GM10248 (cell line): ENCODE data around the gene NSMF.

Source experiments
- CTCF ChIA-PET: fragments of 300-600 bp; sonication (Branson Sonifier 250); formaldehyde crosslinking; extraction: SDS; loops from one replicate; lab custom pipeline; 2021; ENCODE audit warnings: antibody characterized with exemption; lab: Yijun Ruan, JAX
- POLR2A ChIA-PET: fragments of 350-650 bp; sonication (Branson Sonifier 250); formaldehyde crosslinking; extraction: SDS; loops from one replicate; lab custom pipeline; 2020; ENCODE audit warnings: antibody characterized with exemption; lab: Yijun Ruan, JAX
- DNase-seq: peaks from one replicate; pipeline ENCODE4 v3.0.0; 2012; ENCODE audit errors: extremely low spot score
- TF ChIP-seq, protein P1 (sequence below): IDR thresholded peaks from 2 replicates; pipeline ENCODE4 v1.5.1; 2012; ENCODE audit warnings: mild to moderate bottlenecking, low read depth; ENCODE audit errors: extremely low read depth, missing control alignments, control extremely low read depth

The NSMF gene

DNA sequence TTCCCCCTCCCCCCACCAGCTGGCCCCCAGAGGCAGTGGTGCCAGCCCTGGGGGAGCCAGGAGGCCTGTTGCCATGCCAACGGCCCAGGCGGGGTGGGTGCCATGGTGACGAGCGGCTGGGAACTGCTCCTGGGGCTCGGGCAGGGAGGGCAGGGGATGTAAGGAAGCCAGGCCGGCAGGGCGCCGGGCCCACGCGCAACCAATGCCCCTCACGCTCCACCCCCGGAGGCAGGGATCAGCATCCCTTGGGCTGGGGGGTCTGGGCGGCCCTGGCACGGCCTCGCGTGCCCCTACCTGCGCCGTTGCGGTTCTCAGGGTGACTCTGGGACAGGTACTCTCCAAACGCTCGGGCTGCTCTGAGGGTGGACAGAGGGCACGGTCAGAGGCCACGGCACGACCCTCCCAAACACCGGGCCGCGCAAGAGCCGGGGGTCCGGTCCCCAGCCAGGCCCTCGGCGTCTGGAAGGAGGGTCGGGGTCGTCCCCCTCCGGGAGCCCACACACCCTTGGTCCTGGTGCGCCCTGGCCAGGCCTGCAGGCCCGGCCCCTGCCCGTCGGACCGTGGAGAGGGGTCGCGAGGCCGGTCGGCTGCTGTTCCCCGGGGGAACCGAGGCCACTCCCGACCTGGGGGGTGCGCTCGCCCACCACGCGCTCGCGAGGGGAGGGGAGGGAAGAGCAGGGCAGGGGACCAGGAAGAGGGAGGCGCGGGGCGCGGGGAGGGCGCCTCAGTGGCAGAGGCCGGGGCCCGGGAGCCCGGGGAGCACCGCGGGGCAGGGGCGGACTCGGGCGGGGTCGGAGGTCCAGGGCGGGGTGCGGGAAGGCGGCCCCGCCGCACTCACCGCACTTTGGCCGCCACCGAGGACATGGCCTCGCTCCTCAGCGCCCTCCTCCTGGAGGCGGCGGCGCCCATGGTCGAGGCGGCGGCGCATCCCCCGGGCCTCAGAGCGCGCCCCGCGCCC, 661 bp downstream of the NSMF start:
- TF ChIP-seq, protein P1, sequence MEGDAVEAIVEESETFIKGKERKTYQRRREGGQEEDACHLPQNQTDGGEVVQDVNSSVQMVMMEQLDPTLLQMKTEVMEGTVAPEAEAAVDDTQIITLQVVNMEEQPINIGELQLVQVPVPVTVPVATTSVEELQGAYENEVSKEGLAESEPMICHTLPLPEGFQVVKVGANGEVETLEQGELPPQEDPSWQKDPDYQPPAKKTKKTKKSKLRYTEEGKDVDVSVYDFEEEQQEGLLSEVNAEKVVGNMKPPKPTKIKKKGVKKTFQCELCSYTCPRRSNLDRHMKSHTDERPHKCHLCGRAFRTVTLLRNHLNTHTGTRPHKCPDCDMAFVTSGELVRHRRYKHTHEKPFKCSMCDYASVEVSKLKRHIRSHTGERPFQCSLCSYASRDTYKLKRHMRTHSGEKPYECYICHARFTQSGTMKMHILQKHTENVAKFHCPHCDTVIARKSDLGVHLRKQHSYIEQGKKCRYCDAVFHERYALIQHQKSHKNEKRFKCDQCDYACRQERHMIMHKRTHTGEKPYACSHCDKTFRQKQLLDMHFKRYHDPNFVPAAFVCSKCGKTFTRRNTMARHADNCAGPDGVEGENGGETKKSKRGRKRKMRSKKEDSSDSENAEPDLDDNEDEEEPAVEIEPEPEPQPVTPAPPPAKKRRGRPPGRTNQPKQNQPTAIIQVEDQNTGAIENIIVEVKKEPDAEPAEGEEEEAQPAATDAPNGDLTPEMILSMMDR, result no peak
- POLR2A ChIA-PET, result interaction anchor here (1.0 kb wide), 1 partner anchor 156 kb away, joined by 6 read pairs; the partner anchor contains the start of gene NRARP
- no peak for DNase-seq
- CTCF ChIA-PET, result interaction anchor here (1.0 to 1.3 kb wide), 3 partner anchors 13 to 51 kb away, joined by 3 to 7 read pairs (median 6); partner anchors contain the start of genes EXD3 and NOXA1

DNA sequence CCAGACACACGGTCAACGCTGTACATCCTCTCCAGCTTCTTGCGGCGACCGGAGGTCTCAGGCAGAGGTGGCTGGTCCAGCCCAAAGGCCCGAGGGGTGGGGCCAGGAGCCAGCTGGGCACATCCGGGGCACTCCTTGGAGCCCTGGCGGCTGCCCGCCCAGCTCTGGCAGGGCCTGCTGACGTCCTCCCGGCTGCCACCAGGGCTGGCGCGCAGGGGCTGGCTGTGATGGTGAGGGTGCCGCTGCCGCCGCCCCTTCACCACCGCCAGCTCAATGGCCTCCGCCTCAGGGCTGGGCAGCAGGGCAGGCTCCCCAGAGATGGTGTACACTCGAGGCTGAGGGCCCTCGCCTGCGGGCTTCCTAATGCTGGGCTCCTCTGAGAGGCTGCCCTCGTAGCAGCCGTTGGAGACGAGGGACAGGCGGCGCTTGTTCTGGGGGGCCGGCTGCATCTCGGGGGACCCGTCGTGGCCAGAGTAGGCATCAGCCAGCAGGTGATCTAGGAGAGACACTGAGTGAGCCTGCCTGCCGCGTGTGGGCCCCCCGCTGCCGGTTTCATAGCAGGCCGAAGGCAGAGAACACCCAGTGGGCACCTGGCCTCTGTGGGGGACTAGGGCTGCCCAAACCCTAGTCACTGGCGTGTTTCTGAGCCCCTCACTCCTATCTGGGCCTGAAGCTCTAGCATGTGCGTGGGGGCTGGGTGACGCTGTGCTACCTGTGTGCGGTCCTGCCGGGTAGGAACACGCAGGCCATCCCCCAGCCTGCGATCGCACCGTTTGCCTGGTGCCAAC, 1.5 kb downstream of the NSMF start:
- TF ChIP-seq, protein P1, result no peak
- POLR2A ChIA-PET, result no interaction called here
- CTCF ChIA-PET, result interaction anchor here (0.8 to 1.6 kb wide), 5 partner anchors 11 to 171 kb away, joined by 3 to 5 read pairs (median 3); no protein-coding TSS in a partner anchor
- DNase-seq, result no peak

DNA sequence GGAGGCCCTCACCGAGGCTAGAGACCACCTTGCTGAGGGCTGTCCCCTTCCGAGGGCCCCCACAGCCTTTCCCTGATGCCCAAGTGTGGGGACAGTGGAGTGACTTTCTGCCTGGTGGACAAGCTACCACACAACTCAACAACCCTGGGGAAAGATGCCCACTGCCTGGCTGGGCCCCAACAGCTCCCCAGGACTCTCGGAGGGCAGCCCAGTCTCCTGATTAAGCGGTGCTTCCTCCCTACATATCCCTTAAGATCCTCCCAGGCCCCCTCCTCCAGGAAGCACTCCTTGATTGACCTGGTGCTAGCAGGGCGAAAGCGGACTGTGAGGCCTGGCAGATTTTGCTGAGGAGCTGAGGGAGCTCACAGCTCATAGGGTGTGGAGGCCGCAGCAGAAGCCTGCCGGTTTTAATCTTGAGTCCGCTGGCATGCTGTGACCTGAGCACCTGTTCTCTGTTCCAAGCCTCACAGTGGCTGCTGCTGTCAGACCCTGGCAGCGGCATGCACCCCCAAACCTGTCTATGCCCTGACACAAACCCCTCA, 2.2 kb downstream of the NSMF start:
- CTCF ChIA-PET, result interaction anchor here (0.8 to 1.6 kb wide), 5 partner anchors 11 to 170 kb away, joined by 3 to 5 read pairs (median 3); no protein-coding TSS in a partner anchor
- TF ChIP-seq, protein P1, result no peak
- no peak for DNase-seq
- POLR2A ChIA-PET, result no interaction called here

DNA sequence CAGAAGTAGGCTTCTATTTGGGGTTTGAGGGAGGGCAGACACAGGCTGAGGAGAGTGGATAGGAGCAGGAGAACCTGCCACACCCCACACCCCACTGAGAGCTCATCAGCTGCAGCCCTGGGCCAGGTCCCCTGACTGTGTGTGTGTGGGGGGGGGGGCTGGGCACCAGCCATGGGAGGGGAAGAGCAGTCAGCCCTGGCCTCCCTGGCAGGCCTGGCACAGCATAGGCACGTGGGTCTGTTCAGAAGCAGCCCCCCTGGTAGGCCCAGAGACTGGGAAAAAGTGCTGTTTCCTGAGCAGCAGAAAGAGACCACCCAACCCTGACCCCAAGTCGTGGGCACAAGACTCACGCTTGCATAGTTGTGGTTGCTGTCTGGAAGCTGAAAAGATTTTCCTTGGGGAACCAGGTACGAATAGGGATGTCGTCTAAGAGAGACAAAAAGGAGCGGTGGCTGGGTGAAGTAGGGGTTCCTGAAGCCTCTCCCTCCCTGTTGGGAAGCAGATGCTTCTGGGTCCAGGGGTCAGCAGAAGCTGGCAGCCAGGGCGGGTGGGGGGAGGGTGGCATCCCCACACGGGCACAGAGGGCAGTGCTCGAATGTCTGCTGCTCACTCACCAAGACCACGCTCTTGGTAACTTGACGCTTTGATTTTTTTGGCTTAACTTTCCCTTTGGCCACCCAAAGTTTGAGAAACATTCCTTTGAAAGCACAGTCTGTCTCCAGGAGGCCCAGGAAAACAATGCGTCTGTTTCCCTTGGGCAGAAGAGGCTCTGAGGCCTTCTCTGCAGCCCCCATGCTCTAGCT, 2.9 kb downstream of the NSMF start:
- POLR2A ChIA-PET, result interaction anchor here (0.6 kb wide), 1 partner anchor 15 kb away, joined by 3 read pairs; no protein-coding TSS in a partner anchor
- CTCF ChIA-PET, result interaction anchor here (0.8 to 1.6 kb wide), 6 partner anchors 11 to 170 kb away, joined by 3 to 5 read pairs (median 3); partner anchors contain the start of gene NRARP
- TF ChIP-seq, protein P1, result no peak
- no peak for DNase-seq

DNA sequence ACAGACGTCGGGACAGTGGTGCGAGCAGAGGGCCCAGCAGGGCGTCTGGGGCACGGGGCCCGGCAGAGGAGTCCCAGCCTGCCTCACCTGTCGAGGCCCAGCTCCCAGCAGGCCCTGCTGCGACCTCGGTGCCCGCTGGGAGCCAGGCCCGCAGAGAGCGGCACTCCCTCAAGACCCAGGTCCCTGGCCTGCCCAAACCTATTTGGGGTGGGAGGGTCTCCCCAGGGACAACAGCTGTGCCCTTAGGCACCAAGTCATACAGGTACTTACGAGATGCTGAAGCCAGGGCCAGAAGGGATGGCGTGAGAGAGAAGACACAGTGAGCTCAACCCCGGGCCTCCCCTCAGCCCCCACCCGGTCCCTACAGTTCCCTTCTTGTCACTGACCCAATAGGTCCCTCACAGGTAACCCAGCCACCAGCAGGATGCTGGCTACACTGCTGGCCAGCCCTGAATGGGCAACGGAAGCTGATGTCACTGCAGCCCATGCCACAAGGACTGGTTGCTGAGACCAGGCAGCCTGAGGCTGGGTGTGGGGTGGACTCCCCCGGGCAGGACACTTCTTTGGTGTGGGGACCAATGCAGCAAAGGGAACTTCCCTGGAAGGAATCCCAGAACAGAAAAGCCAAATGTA, 3.7 kb downstream of the NSMF start:
- TF ChIP-seq, protein P1, result no peak
- CTCF ChIA-PET, result interaction anchor here (0.9 to 1.0 kb wide), 3 partner anchors 10 to 153 kb away, joined by 3 read pairs; partner anchors contain the start of gene NRARP
- no peak for DNase-seq
- POLR2A ChIA-PET, result interaction anchor here (0.6 kb wide), 1 partner anchor 14 kb away, joined by 3 read pairs; no protein-coding TSS in a partner anchor
